GM19238 (cell line): ENCODE measurements around the gene B3GAT3.
A peak's percentile ranks its signal among the peaks of the same experiment; 100 is the strongest.
"Not testable (repeated sequence)": the region's sequence is repeated elsewhere in the genome, so short reads cannot be mapped to it uniquely, and the experiment has no call there.

Source experiments
- DNase-seq: peaks from one replicate; pipeline ENCODE4 v3.0.0; 2011; ENCODE audit warnings: low spot score; ENCODE audit not compliant: insufficient read length

The B3GAT3 gene

DNA sequence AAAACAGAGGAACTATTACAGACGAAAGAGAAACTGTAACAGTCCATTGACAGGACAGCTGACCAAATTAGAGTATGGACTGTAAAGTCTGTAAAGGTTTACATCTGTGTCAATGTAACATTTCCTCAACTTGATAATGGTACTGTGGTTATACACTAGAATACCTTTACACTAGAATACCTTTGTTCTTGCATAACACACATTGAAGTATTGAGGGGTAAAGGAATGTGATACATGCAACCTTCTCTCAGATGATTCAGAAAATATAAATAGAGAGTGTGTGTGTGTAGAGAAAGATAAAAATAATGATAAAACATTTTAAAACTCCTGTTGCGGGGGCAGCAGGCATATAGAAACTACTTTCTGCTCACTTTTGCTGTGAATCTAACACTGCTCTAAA lies 42.5 kb downstream of the B3GAT3 start:
- DNase-seq = no peak

DNA sequence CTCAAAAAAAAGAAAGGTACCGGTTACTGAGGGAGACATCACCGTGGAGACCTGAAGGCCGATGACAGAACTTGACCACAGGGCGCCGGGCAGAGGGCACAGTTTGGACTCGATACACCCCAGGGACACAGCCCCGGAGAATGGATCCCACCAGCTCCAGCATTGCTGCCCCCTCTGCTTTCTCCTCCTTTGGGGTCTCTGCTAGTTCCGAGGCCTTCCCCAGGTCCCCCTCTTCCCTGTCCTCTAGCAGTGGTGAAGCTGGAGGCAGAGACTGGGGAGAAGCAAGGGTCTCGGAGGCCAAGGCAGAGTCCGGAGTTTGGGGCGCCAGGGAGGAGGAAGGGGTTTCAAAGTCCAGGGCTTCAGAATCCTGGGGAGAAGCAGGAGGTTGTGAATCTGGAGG lies 43.2 kb downstream of the B3GAT3 start:
- DNase-seq = no peak

DNA sequence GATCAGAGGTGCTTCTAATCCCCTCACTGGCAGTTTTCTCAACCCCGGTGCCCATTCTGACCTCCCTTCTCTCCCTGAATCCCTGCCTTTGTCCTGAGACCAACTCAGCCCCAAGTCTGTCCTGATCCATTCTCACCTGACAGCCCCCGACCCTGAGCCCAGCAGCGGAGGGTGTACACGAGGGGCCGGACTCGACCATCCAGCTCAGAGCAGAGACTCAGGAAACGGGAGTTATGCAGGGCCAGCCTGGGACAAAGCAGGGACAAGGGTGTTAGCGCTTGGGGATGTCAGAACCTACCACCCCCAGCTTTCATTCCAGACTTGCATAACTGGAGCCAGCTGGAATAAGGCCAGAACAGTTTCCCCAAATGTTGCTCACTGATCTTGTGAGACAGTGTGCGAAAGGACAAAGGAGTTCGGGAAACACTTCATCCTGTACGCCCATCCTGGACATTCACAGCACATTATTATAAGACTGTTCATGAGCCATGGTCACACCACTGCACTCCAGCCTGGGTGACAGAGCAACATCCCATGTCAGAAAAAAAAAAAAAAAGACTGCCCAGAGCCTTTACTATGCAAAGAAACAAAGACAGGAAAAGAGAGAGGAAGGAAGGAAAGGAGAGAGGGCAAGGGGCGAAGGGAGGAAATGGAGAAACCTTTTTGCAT lies 44.6 kb downstream of the B3GAT3 start:
- DNase-seq = no peak

DNA sequence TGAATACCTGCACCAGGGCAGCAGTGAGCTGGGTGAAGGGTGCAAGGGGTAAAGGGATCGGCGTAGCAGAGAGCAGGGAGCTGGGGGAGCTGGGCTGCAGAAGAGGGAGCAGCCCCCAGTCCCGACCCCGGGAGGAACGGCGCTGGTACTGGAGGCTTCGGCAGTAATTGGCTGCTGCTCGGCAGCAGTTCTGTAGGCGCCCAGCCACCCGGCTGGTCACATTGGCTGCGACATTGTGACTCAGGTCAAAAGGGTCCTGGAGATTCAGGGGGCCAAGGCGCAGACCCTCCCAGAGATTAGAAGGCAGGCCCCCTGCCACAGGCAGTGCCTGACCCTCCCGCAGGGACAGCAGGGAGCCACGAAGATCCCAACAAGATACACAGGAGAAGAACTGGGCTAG lies 45.9 kb downstream of the B3GAT3 start:
- no peak for DNase-seq

DNA sequence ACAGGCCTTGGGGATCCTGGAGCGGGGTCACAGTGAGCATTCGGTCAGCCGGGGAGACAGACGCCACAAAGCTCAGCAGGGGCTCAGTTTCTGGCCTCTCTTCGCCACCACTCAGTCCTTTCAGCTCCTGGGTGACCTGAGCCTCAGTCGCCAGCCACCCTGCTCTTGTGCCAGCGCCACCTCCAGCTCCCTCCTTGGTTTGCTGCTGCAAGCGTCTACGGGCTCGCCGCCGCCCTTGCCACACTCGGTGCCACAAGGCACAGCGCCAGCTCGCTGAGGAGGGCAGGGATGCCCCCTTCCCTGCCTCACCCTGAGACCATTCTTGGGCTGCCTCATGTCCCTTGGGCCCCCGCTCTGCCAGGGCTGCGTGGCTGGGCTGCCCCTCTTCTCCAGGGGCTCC lies 46.6 kb downstream of the B3GAT3 start:
- DNase-seq = no peak

DNA sequence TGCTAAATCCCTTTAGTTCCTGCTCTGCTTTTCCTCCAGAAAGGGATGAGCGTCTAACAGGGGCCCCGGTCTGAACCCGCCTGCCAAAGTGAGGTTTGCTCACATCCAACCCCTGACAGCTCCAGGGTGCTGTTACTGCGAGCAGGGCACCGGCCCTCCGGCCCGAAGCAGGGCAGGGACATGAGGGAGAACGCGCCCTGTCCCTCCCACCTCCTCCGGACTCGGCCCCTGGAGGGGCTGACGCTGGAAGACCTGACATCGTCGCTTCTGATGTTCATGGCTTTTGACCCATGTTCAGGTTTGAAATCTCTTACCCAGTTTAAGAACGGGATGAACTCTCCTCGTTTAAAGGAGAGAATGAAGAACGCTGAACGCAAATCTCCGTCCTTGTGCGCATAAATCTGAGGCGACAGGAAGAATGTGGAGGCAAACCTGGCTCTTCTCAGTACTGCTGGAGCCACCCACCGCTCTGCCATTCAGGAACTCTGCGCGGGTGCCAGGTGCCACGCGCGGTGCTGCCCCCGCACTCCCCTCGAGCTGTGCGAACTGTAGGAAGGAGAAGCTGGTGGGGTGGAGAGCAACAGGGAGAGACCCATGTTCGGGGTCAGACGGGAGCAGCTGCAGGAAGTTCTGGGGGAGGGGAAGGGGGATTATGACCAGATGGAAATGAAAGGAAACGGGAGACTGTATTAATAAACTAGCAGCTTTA lies 47.3 kb downstream of the B3GAT3 start:
- no peak for DNase-seq

DNA sequence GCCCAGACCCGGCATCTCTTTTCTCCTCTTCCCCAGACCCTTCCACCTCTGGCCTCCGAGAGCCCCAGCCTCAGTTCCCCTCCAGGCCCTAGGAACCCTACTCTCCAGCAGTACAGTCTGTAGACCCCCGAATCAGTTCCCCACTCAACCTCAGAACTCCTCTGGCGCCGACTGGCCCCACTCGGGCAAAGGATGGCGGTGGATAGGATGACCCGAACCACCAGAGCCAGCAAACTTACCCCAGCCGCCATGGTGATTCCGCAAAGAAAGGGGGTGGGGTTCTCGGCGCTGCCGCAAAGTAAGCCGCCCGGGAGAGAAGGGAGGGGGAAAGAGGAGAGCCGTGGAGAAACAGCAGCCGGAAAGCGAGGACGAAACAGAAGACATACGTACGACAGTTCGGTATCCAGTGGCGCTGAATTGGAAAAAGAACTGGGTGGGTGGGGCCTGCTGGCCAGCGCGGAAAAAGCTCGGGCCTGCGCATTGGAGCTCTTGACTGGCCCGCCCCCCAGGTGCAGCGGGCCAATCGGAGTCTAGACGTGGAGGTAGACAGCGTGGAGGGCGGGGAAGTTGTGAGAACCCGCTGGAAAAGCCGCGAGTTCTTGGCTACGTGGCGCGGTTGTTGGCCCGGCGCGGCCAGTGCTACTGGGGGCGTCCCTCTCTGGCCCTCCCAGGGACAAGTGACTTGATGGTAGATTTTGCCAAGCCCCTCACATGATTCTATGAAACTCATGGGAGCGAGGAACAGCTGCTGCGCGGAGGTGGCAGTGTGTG lies 48.0 kb downstream of the B3GAT3 start, which contains the start of gene EEF1G:
Gene EEF1G (minus strand): TSS at position 300 of the 771 bp plus-strand sequence. CDS start 49 bp downstream, at position 251.
- DNase-seq = peak; percentile 97

DNA sequence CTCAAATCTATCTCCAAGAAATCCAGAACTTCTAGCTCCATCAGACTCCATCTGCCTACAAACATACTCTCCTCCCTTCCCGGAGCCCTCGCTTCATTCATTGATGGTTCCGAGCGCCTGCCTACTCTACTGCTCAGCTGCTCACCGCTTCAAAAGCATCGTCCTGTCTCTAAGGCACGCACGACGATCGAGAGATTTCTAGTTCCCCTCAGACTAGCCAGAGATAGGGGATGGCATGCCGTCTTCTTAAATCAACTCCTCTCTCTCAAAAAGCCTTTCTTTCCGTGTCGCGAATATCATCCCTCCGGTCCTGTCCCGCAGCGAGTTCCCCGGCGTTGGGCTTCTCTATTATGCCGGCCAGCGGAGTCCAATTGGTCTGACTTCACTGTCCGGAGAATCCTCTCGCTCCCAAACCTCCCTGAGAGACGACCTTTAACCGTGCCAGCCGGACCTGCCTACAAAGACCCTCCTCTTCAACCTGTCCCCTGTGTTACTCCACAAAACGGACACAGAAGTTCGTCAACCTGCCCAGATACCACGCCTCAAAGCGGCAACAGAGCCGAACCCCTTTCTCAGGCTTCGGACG lies 48.7 kb downstream of the B3GAT3 start:
- no peak for DNase-seq

DNA sequence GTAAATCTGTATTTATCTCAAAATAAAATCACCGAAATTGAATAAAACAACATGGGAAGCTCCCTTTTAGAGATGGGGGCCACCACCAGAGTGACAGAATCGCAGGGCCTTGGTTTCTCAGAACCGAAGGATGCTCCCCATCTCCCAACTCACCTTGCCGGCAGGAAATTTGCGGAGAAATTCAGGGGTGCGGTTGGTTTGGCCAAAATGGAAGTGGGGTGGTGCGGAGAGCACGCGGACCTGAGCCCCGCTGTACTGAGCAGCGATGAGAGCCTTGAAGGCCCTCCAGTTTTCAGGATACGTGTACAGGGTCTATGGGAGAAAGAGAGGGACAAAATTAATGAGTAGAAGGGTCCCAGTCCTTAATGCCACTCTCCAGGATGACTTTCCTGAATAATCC lies 49.4 kb downstream of the B3GAT3 start:
- DNase-seq = no peak

DNA sequence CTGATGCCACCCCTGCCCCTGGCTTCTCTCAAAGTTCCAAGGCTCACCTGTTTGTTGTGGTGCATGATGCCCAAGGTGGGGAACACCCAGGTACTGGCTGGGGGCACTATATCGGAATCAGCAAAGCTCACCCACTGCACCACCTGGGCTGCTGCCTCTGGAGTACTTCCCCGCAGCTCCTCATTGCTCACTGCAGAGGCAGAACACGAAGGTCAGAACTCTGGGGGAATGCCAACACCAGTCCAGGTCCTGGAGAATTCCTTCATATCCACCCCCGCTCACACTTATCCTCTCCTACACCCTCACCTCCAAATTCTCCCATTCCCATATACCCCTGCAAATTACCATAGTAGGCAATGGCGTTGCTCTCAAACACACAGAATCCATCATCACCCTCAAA lies 50.3 kb downstream of the B3GAT3 start:
- not testable (repeated sequence) for DNase-seq

DNA sequence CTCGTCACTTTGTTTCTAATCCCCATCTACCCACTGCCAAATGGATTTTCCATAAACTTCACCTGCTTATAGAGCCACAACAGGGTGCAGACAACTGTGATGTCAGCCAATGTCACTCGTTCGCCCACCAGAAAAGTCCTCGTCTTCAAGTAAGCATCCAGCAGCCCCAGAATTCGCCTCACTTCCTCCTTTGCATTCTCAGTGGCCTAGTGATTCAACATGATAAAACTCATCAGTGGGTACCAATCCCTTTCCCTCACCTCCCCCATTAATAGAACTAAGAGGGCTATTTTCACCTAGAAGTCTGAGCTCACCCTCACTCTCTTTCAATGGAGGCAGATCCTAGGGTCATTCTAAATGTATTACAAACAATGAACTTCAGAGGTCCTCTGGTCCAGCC lies 50.9 kb downstream of the B3GAT3 start:
- not testable (repeated sequence) for DNase-seq

DNA sequence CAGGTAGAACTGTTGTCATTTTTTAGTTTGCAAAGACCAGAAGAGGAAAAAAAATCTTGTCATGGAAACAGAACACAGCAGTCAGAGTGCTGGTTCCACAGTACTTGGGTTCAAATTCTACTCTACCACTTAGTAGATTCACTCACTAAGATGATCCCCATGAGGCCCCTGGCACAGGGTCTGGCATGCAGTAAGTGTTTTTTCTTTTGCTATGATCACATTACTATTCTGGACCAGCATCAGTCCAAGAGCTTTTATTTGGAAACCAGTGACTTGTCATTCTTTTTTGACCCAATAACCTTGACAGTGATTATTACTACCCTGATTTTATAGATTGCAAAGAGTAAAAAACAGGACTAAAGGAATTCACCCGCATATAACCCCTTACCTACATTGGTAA lies 52.2 kb downstream of the B3GAT3 start:
- no peak for DNase-seq

DNA sequence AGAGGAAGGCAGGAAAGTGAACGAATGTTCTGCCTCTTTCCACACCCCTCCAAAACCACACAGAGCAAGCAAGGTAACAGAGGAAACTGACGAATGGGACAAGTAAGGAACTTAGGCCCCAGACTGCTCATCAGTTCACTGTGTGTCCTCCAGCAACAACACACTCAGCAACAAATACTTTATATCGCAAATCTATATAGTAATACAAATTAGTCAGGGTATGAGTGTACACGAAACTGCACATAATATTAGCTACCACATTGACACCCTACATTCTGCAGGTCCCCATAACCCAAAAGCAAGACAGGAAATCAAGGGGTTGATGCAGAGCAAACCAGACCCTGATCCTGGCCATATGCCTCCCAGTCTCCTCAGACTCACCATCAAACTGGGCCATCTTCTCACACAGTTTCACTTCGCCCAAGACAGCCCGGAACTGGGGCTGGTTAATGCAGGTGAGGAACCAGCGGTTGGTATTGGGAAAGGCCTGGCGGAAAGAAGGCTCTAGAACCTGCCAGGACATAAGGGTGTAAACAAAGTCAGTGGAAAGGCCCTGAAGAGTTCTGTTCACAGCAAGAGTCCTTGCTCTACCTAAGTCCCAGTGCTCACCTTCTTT lies 54.7 kb downstream of the B3GAT3 start:
- DNase-seq = no peak

DNA sequence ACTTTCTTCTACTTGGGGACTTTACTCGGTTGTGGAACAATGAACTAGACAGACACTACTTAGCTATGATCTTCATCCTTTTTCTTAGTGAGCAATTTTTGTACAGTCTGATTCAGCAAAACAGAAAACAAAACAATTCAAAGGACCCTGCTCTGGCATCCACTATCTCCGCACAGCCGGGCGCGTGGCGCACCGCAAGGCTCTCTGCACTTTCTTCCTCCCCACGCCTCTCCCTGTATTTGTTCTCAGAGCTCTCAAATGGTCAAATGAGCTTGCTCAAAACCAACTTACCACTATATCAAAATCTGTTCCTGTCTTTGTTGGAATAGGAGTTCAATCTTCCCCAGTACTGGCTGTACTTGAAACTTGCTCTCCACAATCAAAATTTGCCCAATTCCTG lies 55.5 kb downstream of the B3GAT3 start:
- DNase-seq = no peak
